IMR-90 (cell line): Measurements from ENCODE around the gene PHACTR2. TPM values are rescaled to one million over a fixed set of nuclear protein-coding genes. Genes with fewer than 3 reads are reported as not detected.

Experiments
- ATAC-seq: fragments of 200-7000 bp; cut with Tn5 transposase; 2 replicates; pipeline ENCODE4 v1.9.1; 2020; ENCODE audit warnings: low read depth, mild to moderate bottlenecking, moderate library complexity
- BruUV-seq: library from RNA; stranded (reverse); fragments of 400-500 nt; replicated peaks from 2 replicates; lab custom pipeline; 2021; lab: Mats Ljungman, UMichigan
- CTCF ChIA-PET: fragments of 300-600 bp; formaldehyde crosslinking; extraction: SDS; loops from one replicate; lab custom pipeline; 2021; ENCODE audit warnings: antibody characterized with exemption; lab: Yijun Ruan, JAX
- POLR2A ChIA-PET: fragments of 300-600 bp; sonication (Branson Sonifier 250); formaldehyde crosslinking; loops from one replicate; lab custom pipeline; 2022; ENCODE audit warnings: antibody characterized with exemption; ENCODE audit not compliant: unreplicated experiment; lab: Charles Lee
- DNase-seq: peaks from one replicate; pipeline ENCODE4 v3.0.0; 2013
- H2AFZ ChIP-seq: replicated peaks from 2 replicates; pipeline ENCODE3; 2013; ENCODE audit warnings: low read length, mild to moderate bottlenecking; ENCODE audit not compliant: poor library complexity
- H2AK5ac ChIP-seq: 2 replicates; pipeline ENCODE4 v1.6.1; 2013; ENCODE audit warnings: low read depth, low read length, inconsistent platforms
- H2AK9ac ChIP-seq: replicated peaks from 2 replicates; pipeline ENCODE3; 2013; ENCODE audit warnings: mild to moderate bottlenecking, low read depth, low read length, moderate library complexity; ENCODE audit not compliant: poor library complexity
- H2BK120ac ChIP-seq: 2 replicates; pipeline ENCODE4 v1.6.1; 2013; ENCODE audit warnings: low read depth, low read length, inconsistent platforms
- H2BK15ac ChIP-seq: 3 replicates; pipeline ENCODE4 v1.6.1; 2013; ENCODE audit warnings: low read depth, low read length, inconsistent platforms
- H2BK20ac ChIP-seq: 2 replicates; pipeline ENCODE4 v1.6.1; 2013; ENCODE audit warnings: low read depth, mild to moderate bottlenecking, inconsistent platforms, low read length, moderate library complexity
- H2BK5ac ChIP-seq: 2 replicates; pipeline ENCODE4 v1.6.1; 2013; ENCODE audit warnings: mild to moderate bottlenecking, low read depth, low read length, inconsistent platforms; ENCODE audit not compliant: poor library complexity, severe bottlenecking
- H3K14ac ChIP-seq: replicated peaks from 2 replicates; pipeline ENCODE4 v1.6.1; 2013; ENCODE audit warnings: low read depth, low read length, inconsistent platforms
- H3K18ac ChIP-seq: 2 replicates; pipeline ENCODE4 v1.6.1; 2013; ENCODE audit warnings: low read depth, low read length, control low read depth
- H3K23ac ChIP-seq: 2 replicates; pipeline ENCODE4 v1.6.1; 2013; ENCODE audit warnings: low read depth, low read length, inconsistent platforms
- H3K27ac ChIP-seq: 2 replicates; pipeline ENCODE4 v1.5.1; 2013; ENCODE audit warnings: mild to moderate bottlenecking, control low read depth, low read length; ENCODE audit not compliant: insufficient read depth
- H3K27me3 ChIP-seq: 2 replicates; pipeline ENCODE4 v1.6.1; 2013; ENCODE audit warnings: low read length; ENCODE audit not compliant: control insufficient read depth, insufficient read depth
- H3K36me3 ChIP-seq: 2 replicates; pipeline ENCODE4 v1.6.1; 2013; ENCODE audit warnings: low read length, mixed read lengths; ENCODE audit not compliant: control insufficient read depth, insufficient read depth
- H3K4ac ChIP-seq: 2 replicates; pipeline ENCODE4 v1.6.1; 2013; ENCODE audit warnings: low read depth, low read length, inconsistent platforms
- H3K4me1 ChIP-seq: 2 replicates; pipeline ENCODE4 v1.6.1; 2013; ENCODE audit warnings: low read length, mixed read lengths; ENCODE audit not compliant: control insufficient read depth, insufficient read depth
- H3K4me2 ChIP-seq: 2 replicates; pipeline ENCODE4 v1.6.1; 2013; ENCODE audit warnings: low read depth, mild to moderate bottlenecking, control low read depth, low read length, moderate library complexity
- H3K4me3 ChIP-seq: 2 replicates; pipeline ENCODE4 v1.5.1; 2013; ENCODE audit warnings: low read depth, mild to moderate bottlenecking, control low read depth, low read length, moderate library complexity; ENCODE audit not compliant: insufficient read depth
- H3K56ac ChIP-seq: 2 replicates; pipeline ENCODE4 v1.6.1; 2013; ENCODE audit warnings: low read length, inconsistent platforms; ENCODE audit not compliant: insufficient read depth; ENCODE audit errors: extremely low read depth
- H3K79me1 ChIP-seq, 2 experiments: 2 replicates each; pipeline ENCODE4 v1.6.1; 2013; ENCODE audit warnings: low read length in 2 of 2, inconsistent platforms in 1 of 2, low read depth in 1 of 2
- H3K9ac ChIP-seq: 2 replicates; pipeline ENCODE4 v1.6.1; 2013; ENCODE audit warnings: low read depth, low read length, control low read depth
- H3K9me1 ChIP-seq: 2 replicates; pipeline ENCODE4 v1.6.1; 2013; ENCODE audit warnings: low read length, inconsistent platforms; ENCODE audit not compliant: insufficient read depth
- H3K9me3 ChIP-seq: 2 replicates; pipeline ENCODE4 v1.6.1; 2013; ENCODE audit warnings: low read length; ENCODE audit not compliant: control insufficient read depth, insufficient read depth
- H4K20me1 ChIP-seq: 2 replicates; pipeline ENCODE4 v1.6.1; 2013; ENCODE audit warnings: low read length, inconsistent platforms; ENCODE audit not compliant: insufficient read depth
- H4K5ac ChIP-seq: 2 replicates; pipeline ENCODE4 v1.6.1; 2013; ENCODE audit warnings: mild to moderate bottlenecking, low read depth, low read length, control low read depth
- H4K8ac ChIP-seq, 2 experiments: 2 replicates each; pipeline ENCODE4 v1.6.1; 2013; ENCODE audit warnings: low read depth in 2 of 2, low read length in 2 of 2, control low read depth in 1 of 2, inconsistent platforms in 1 of 2
- H4K91ac ChIP-seq: 2 replicates; pipeline ENCODE4 v1.6.1; 2013; ENCODE audit warnings: low read depth, low read length, inconsistent platforms; ENCODE audit not compliant: insufficient read depth
- BHLHE40 ChIP-seq: fragments of 150-350 bp; IDR thresholded peaks from 2 replicates; pipeline ENCODE4 v1.6.1; 2016; ENCODE audit warnings: mild to moderate bottlenecking, low read depth, low read length
- CEBPB ChIP-seq: IDR thresholded peaks from 2 replicates; pipeline ENCODE4 v1.6.1; 2012; ENCODE audit warnings: low read depth, low read length, improper control_type of control experiment
- CHD1 ChIP-seq: IDR thresholded peaks from 2 replicates; pipeline ENCODE4 v1.6.1; 2012; ENCODE audit warnings: low read depth, low read length, improper control_type of control experiment
- FOS ChIP-seq: fragments of 150-350 bp; IDR thresholded peaks from 2 replicates; pipeline ENCODE4 v1.6.1; 2016; ENCODE audit warnings: low read depth, low read length
- MAFK ChIP-seq: IDR thresholded peaks from 2 replicates; pipeline ENCODE4 v1.6.1; 2012; ENCODE audit warnings: low read depth, low read length, improper control_type of control experiment
- MAZ ChIP-seq: IDR thresholded peaks from 2 replicates; pipeline ENCODE4 v1.6.1; 2012; ENCODE audit warnings: low read depth, mild to moderate bottlenecking, low read length, improper control_type of control experiment, moderate library complexity, borderline replicate concordance
- MXI1 ChIP-seq: IDR thresholded peaks from 2 replicates; pipeline ENCODE4 v1.6.1; 2012; ENCODE audit warnings: low read depth, mild to moderate bottlenecking, low read length, moderate library complexity, borderline replicate concordance
- NFE2L2 ChIP-seq: fragments of 150-350 bp; IDR thresholded peaks from 2 replicates; pipeline ENCODE4 v1.6.1; 2016; ENCODE audit warnings: low read depth, mild to moderate bottlenecking, low read length
- POLR2A ChIP-seq: IDR thresholded peaks from 2 replicates; pipeline ENCODE4 v1.6.1; 2012; ENCODE audit warnings: mild to moderate bottlenecking, low read depth, low read length
- RAD21 ChIP-seq: IDR thresholded peaks from 2 replicates; pipeline ENCODE4 v1.6.1; 2012; ENCODE audit warnings: low read length, improper control_type of control experiment
- RCOR1 ChIP-seq: IDR thresholded peaks from 2 replicates; pipeline ENCODE4 v1.6.1; 2012; ENCODE audit warnings: mild to moderate bottlenecking, low read length, improper control_type of control experiment; ENCODE audit not compliant: insufficient replicate concordance
- RFX5 ChIP-seq: IDR thresholded peaks from 2 replicates; pipeline ENCODE4 v1.8.0; 2012; ENCODE audit warnings: low read depth, mild to moderate bottlenecking, low read length, moderate library complexity
- SMC3 ChIP-seq: fragments of 150-350 bp; IDR thresholded peaks from 2 replicates; pipeline ENCODE4 v1.6.1; 2016; ENCODE audit warnings: low read depth, mild to moderate bottlenecking, antibody characterized with exemption, low read length, moderate library complexity
- WGBS, 2 experiments: methylation state at CpG; one replicate each; pipeline versions ENCODE4 v1.1.5 to v1.1.7; 2013; ENCODE audit warnings: missing lambda C conversion rate in 2 of 2; ENCODE audit not compliant: insufficient read length in 1 of 2; ENCODE audit errors: extremely low coverage in 2 of 2; 5-methylcytosine and 5-hydroxymethylcytosine counted together
- dilution Hi-C: fragments of 300-500 bp; cut with HindIII; formaldehyde crosslinking; loops from one replicate; pipeline ENCODE4 v1.14.3; 2018; ENCODE audit warnings: low sequenced_read_pairs; ENCODE audit not compliant: unreplicated experiment
- in situ Hi-C: fragments of 300-500 bp; cut with MboI; formaldehyde crosslinking; loops from 3 replicates; pipeline ENCODE4 v1.14.3; 2019; ENCODE audit warnings: low sequenced_read_pairs, inconsistent platforms, mixed read lengths
- intact Hi-C: fragments of 100-400 bp; cut with micrococcal nuclease; formaldehyde crosslinking; loops from 2 replicates; pipeline ENCODE4 v1.10.0; 2022
- polyA plus RNA-seq, 3 experiments: library from polyadenylated mRNA; depleted of rRNA; stranded (reverse); fragments of >200 nt; gene quantifications; 2 replicates each; pipeline ENCODE4 v1.2.3, GENCODE V29; 2012; ENCODE audit warnings: low replicate concordance in 1 of 3
- total RNA-seq: library from RNA; depleted of rRNA; stranded (reverse); fragments of >200 nt; gene quantifications from 2 replicates; pipeline ENCODE4 v1.2.3, GENCODE V29; 2012
- TF ChIP-seq, protein P1 (sequence below): fragments of 150-350 bp; IDR thresholded peaks from 2 replicates; pipeline ENCODE4 v1.6.1; 2016; ENCODE audit warnings: low read depth, mild to moderate bottlenecking, low read length, moderate library complexity, borderline replicate concordance
- TF ChIP-seq, protein P2 (sequence below): fragments of 150-350 bp; IDR thresholded peaks from 2 replicates; pipeline ENCODE4 v1.6.1; 2017; ENCODE audit warnings: mild to moderate bottlenecking, antibody characterized with exemption, low read length, low read depth
- TF ChIP-seq, protein P3 (sequence below): conservative IDR thresholded peaks from 2 replicates; pipeline ENCODE4 v1.5.1; 2012; ENCODE audit warnings: mild to moderate bottlenecking, low read depth, low read length, improper control_type of control experiment

PHACTR2 gene
- total and polyA plus RNA-seq, 2 of the 4 experiments (the other 2 are of a cell fraction): 14.5 to 74.2 TPM

DNA sequence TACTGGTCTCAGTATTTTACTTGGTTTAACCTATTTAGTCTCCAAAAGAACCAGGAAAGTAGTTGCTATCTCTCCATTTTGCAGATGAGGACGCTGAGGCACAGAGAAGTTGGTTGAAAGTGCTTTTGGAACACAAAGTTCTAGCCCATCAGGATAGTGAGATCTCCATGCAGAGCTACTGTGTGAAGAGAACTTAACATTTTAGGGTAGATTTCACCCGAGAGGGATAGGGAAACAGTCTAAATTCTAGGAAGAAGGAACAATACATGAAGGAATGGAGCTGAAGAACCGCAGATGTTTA, 65.1 kb downstream of the PHACTR2 start:
- intact Hi-C loops (no loop called here), in situ Hi-C loops (no loop called here), dilution Hi-C loops (no loop called here)
- no peak overlapping the region for H2AFZ ChIP-seq
- WGBS, 2 experiments: 20% methylated on average over 1 of the region's 3 CpGs; no CpG with 5 or more reads in 1 of the 2 experiments
- peaks cover 25% of the 10 kb centered on the region for H3K4me1 ChIP-seq
- H4K20me1 ChIP-seq: no peaks in the 10 kb centered on the region
- H4K91ac ChIP-seq: peak overlapping the region; percentile 93
- H2AK5ac ChIP-seq: no peak overlapping the region; the same call in 1 of the 2 replicates
- H3K23ac ChIP-seq: peak overlapping the region; percentile 15; the same call in 1 of the 2 replicates
- peak overlapping the region; percentile 88 for H2BK5ac ChIP-seq
- BruUV-seq: no TSS peak
- H4K5ac ChIP-seq: peak overlapping the region; percentile 72; the same call in 1 of the 2 replicates
- no peak overlapping the region for H3K4me3 ChIP-seq
- H3K9me3 ChIP-seq: no peaks in the 10 kb centered on the region
- H2BK20ac ChIP-seq: peak overlapping the region; percentile 30; the same call in 1 of the 2 replicates
- H2AK9ac ChIP-seq: no peak overlapping the region
- H3K79me1 ChIP-seq: peaks cover 35 to 75% of the 10 kb centered on the region in 2 experiments
- H3K4me2 ChIP-seq: peak overlapping the region; percentile 71
- ATAC-seq: no peak
- H3K56ac ChIP-seq: peak overlapping the region; percentile 37; the same call in 1 of the 2 replicates
- H3K36me3 ChIP-seq: no peaks in the 10 kb centered on the region; the same call in 1 of the 2 replicates
- H3K9me1 ChIP-seq: peaks cover 19% of the 10 kb centered on the region
- H2BK15ac ChIP-seq: peak overlapping the region; percentile 18; the same call in 1 of the 3 replicates
- peak overlapping the region; percentile 53 to 70; a peak in 3 of 4 replicates for H4K8ac ChIP-seq
- ChIA-PET CTCF (no interaction called here), POLR2A (interaction anchor here (0.6 kb wide), 1 partner anchor 52 kb away, joined by 3 read pairs; no protein-coding TSS in a partner anchor)
- H3K9ac ChIP-seq: no peak overlapping the region; the same call in 1 of the 2 replicates
- peak overlapping the region; percentile 86; the same call in 1 of the 2 replicates for H3K18ac ChIP-seq
- DNase-seq: no peak
- peak overlapping the region; percentile 57 for H3K14ac ChIP-seq
- TF ChIP-seq MXI1 (no peak), CHD1 (no peak), NFE2L2 (no peak), RCOR1 (no peak), RAD21 (no peak), SMC3 (no peak), RFX5 (no peak), POLR2A (no peak), MAFK (no peak), FOS (no peak), CEBPB (no peak), BHLHE40 (no peak), MAZ (no peak)
- TF ChIP-seq, protein P1, sequence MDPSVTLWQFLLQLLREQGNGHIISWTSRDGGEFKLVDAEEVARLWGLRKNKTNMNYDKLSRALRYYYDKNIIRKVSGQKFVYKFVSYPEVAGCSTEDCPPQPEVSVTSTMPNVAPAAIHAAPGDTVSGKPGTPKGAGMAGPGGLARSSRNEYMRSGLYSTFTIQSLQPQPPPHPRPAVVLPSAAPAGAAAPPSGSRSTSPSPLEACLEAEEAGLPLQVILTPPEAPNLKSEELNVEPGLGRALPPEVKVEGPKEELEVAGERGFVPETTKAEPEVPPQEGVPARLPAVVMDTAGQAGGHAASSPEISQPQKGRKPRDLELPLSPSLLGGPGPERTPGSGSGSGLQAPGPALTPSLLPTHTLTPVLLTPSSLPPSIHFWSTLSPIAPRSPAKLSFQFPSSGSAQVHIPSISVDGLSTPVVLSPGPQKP: no peak
- TF ChIP-seq, protein P2, sequence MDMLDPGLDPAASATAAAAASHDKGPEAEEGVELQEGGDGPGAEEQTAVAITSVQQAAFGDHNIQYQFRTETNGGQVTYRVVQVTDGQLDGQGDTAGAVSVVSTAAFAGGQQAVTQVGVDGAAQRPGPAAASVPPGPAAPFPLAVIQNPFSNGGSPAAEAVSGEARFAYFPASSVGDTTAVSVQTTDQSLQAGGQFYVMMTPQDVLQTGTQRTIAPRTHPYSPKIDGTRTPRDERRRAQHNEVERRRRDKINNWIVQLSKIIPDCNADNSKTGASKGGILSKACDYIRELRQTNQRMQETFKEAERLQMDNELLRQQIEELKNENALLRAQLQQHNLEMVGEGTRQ: no peak
- TF ChIP-seq, protein P3, sequence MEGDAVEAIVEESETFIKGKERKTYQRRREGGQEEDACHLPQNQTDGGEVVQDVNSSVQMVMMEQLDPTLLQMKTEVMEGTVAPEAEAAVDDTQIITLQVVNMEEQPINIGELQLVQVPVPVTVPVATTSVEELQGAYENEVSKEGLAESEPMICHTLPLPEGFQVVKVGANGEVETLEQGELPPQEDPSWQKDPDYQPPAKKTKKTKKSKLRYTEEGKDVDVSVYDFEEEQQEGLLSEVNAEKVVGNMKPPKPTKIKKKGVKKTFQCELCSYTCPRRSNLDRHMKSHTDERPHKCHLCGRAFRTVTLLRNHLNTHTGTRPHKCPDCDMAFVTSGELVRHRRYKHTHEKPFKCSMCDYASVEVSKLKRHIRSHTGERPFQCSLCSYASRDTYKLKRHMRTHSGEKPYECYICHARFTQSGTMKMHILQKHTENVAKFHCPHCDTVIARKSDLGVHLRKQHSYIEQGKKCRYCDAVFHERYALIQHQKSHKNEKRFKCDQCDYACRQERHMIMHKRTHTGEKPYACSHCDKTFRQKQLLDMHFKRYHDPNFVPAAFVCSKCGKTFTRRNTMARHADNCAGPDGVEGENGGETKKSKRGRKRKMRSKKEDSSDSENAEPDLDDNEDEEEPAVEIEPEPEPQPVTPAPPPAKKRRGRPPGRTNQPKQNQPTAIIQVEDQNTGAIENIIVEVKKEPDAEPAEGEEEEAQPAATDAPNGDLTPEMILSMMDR: no peak
- H2BK120ac ChIP-seq: peak overlapping the region; percentile 92
- no peaks in the 10 kb centered on the region for H3K27me3 ChIP-seq
- H3K4ac ChIP-seq: peak overlapping the region; percentile 86
- peak overlapping the region; percentile 88; the same call in 1 of the 2 replicates for H3K27ac ChIP-seq
